Heart left ventricle (tissue), 13 donors: ENCODE data around the gene PLXNB3.

ENCODE experiments used
- CTCF ChIP-seq, 12 donors: fragments of 200-600 bp; sonication (generic) in 4 of 12; IDR thresholded peaks; one replicate each; pipeline versions ENCODE4 v1.5.0 to v1.8.0; 2018 to 2022; ENCODE audit warnings: antibody characterized with exemption in 12 of 12, mild to moderate bottlenecking in 5 of 12
- POLR2A ChIP-seq, 2 donors: fragments of 450-650 bp; IDR thresholded peaks; one replicate each; pipeline ENCODE4 v1.6.1; 2017; ENCODE audit warnings: antibody characterized with exemption in 2 of 2, mild to moderate bottlenecking in 2 of 2, moderate library complexity in 2 of 2
- donor health status: ischemic (EF 13 %, LVEDD 7.1; RV severe dilation, severe dysfunction).
- donor health status: DM: no; HTN: yes; CAD: no.
- donor health status: DM: no; HTN: no; CAD: no.
- donor health status: ischemic (EF 25% LVEDD 6.9; RV normal size, moderate dysfunction).
- donor health status: ischemic (EF 25% LVEDD 5.7; RV mildly dilated, moderate dysfunction).
- donor health status: ischemic (EF 35%, LVEDD 5.7; RV mildly dilated, moderate dysfunction).
- donor health status: nonischemic (EF 11% LVEDD 7.7; RV severe dilation, severe dysfunction).
- donor health status: DM: yes; HTN: yes; CAD: no.
- donor health status: PGD.
- donor health status: ischemic (EF 29% LVEDD 5.4; RV normal size, mild dysfunction).
- donor health status: nonischemic (EF 23%, LVEDD 6.1; RV moderate dilation, normal function).

DNA sequence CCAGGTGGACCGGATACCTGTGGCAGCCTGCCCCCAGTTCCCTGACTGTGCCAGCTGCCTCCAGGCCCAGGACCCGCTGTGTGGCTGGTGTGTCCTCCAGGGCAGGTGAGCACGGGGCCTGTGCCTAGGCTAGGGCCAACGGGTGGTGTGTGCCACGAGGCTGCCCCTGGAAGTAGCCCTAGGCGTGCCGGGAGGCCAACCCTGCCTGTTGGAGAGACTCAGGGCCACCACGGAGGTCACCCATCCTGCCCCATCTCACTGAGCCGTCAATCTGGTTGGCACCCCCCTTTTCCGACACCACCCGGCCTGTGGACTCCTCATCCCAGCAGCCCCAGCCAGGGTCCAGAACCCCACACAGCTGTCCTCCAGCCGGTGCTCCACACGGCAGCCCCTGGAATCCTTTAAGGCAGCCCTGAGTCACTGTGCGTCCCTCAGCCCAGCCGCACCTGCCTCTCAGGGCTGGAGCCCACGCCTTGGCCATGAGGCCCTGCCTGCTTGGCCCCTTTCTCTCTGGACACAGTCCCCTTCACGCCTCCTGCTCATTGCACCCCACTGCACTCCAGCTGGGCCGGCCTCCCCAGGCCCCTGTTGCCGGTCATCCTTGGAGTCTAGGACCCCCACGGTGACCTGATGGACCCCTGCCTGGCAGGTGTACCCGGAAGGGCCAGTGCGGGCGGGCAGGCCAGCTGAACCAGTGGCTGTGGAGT lies 5.3 kb downstream of the PLXNB3 start:
- TF ChIP-seq POLR2A (IDR thresholded peaks at IDR 0.05) (no peak), CTCF (IDR thresholded peaks at IDR 0.05) (no peak)
